PC-3 (cell line): ENCODE results near the gene DSG1. TPM values are rescaled to one million over a fixed set of nuclear protein-coding genes. Genes with fewer than 3 reads are reported as not detected.

Source experiments
- ATAC-seq: fragments of 200-7000 bp; cut with Tn5 transposase; 2 replicates; pipeline ENCODE4 v1.9.1; 2020; ENCODE audit warnings: mild to moderate bottlenecking, moderate library complexity
- BruUV-seq: library from RNA; stranded (reverse); fragments of 400-500 nt; replicated peaks from 2 replicates; lab custom pipeline; 2021; lab: Mats Ljungman, UMichigan
- CTCF ChIA-PET: fragments of 300-600 bp; sonication (Branson Sonifier 250); formaldehyde crosslinking; loops from one replicate; lab custom pipeline; 2022; ENCODE audit warnings: antibody characterized with exemption; lab: Charles Lee
- POLR2A ChIA-PET: fragments of 300-600 bp; sonication (Branson Sonifier 250); formaldehyde crosslinking; loops from one replicate; lab custom pipeline; 2022; ENCODE audit warnings: antibody characterized with exemption; ENCODE audit not compliant: unreplicated experiment; lab: Charles Lee
- DNase-seq: peaks from one replicate; pipeline ENCODE4 v3.0.0-alpha.2; 2015
- H2AFZ ChIP-seq: fragments of 300-600 bp; sonication (generic); 2 replicates; pipeline ENCODE4 v1.6.0; 2016; ENCODE audit warnings: antibody characterized with exemption, low read length
- H3F3A ChIP-seq: fragments of 300-600 bp; sonication (generic); one replicate; pipeline ENCODE4 v1.6.0; 2017; ENCODE audit warnings: antibody characterized with exemption, low read length, control low read depth, mild to moderate bottlenecking; ENCODE audit not compliant: unreplicated experiment
- H3K27ac ChIP-seq: fragments of 300-600 bp; sonication (generic); 2 replicates; pipeline ENCODE4 v1.5.1; 2016; ENCODE audit warnings: mild to moderate bottlenecking, low read length
- H3K27me3 ChIP-seq: fragments of 300-600 bp; sonication (generic); 2 replicates; pipeline ENCODE4 v1.6.1; 2016; ENCODE audit warnings: low read length, mixed read lengths
- H3K36me3 ChIP-seq: fragments of 300-600 bp; sonication (generic); 2 replicates; pipeline ENCODE4 v1.6.1; 2016; ENCODE audit warnings: low read depth, mixed run types, low read length, mixed read lengths
- H3K4me1 ChIP-seq: fragments of 300-600 bp; sonication (generic); 2 replicates; pipeline ENCODE4 v1.5.1; 2016; ENCODE audit warnings: low read length; ENCODE audit not compliant: insufficient read depth
- H3K4me2 ChIP-seq: fragments of 300-600 bp; sonication (generic); 2 replicates; pipeline ENCODE4 v1.6.0; 2016; ENCODE audit warnings: low read length
- H3K4me3 ChIP-seq: fragments of 300-600 bp; sonication (generic); 2 replicates; pipeline ENCODE4 v1.5.1; 2016; ENCODE audit warnings: mild to moderate bottlenecking, low read length, mixed read lengths
- H3K79me2 ChIP-seq: fragments of 300-600 bp; sonication (generic); 2 replicates; pipeline ENCODE4 v1.6.1; 2017; ENCODE audit warnings: low read length, mixed read lengths
- H3K9ac ChIP-seq: fragments of 300-600 bp; sonication (generic); 2 replicates; pipeline ENCODE4 v1.6.0; 2016; ENCODE audit warnings: mild to moderate bottlenecking, low read length
- H3K9me2 ChIP-seq: fragments of 300-600 bp; sonication (generic); replicated peaks from 2 replicates; pipeline ENCODE4 v1.6.1; 2016; ENCODE audit warnings: mixed run types, low read length, mixed read lengths
- H3K9me3 ChIP-seq: fragments of 300-600 bp; sonication (generic); 2 replicates; pipeline ENCODE4 v1.6.1; 2016; ENCODE audit warnings: low read length, mixed read lengths
- H4K20me1 ChIP-seq: fragments of 300-600 bp; sonication (generic); 2 replicates; pipeline ENCODE4 v1.6.1; 2016; ENCODE audit warnings: low read length, mixed read lengths
- CTCF ChIP-seq: fragments of 300-600 bp; sonication (generic); conservative IDR thresholded peaks from 2 replicates; pipeline ENCODE4 v1.5.1; 2017; ENCODE audit warnings: antibody characterized with exemption, low read depth, mild to moderate bottlenecking, low read length
- EZH2 ChIP-seq: fragments of 300-600 bp; sonication (generic); IDR thresholded peaks from one replicate; pipeline ENCODE4 v1.6.1; 2017; ENCODE audit warnings: antibody characterized with exemption, mild to moderate bottlenecking, low read length; ENCODE audit not compliant: unreplicated experiment
- EZH2phosphoT487 ChIP-seq: fragments of 300-600 bp; sonication (generic); IDR thresholded peaks from 2 replicates; pipeline ENCODE4 v1.6.1; 2018; ENCODE audit warnings: mild to moderate bottlenecking, antibody characterized with exemption, low read length, borderline replicate concordance
- intact Hi-C: fragments of 100-400 bp; cut with micrococcal nuclease; formaldehyde crosslinking; loops from 2 replicates; pipeline ENCODE4 v1.9.0; 2023
- total RNA-seq: library from RNA; depleted of rRNA; stranded (reverse); fragments of >200 nt; gene quantifications from 2 replicates; pipeline ENCODE4 v1.2.3, GENCODE V29; 2014

DSG1 gene
- total RNA-seq, 1 experiment from 2014 or later, result not detected

- ATAC-seq, result no peak
- no peaks in the 10 kb centered on the region for H3K36me3 ChIP-seq
- no peaks in the 10 kb centered on the region for H3K9me3 ChIP-seq
- no peak overlapping the region for H2AFZ ChIP-seq
- ChIA-PET POLR2A (no interaction called here), CTCF (no interaction called here)
- no peak overlapping the region for H3K4me3 ChIP-seq
- no TSS peak for BruUV-seq
- no peaks in the 10 kb centered on the region for H3F3A ChIP-seq
- H3K79me2 ChIP-seq, result no peaks in the 10 kb centered on the region
- no peaks in the 10 kb centered on the region for H3K27me3 ChIP-seq
- H3K27ac ChIP-seq, result no peak overlapping the region
- H4K20me1 ChIP-seq, result no peaks in the 10 kb centered on the region
- H3K4me1 ChIP-seq, result no peaks in the 10 kb centered on the region
- TF ChIP-seq EZH2 (no peak), EZH2phosphoT487 (no peak), CTCF (no peak)
- DNase-seq, result no peak
- H3K4me2 ChIP-seq, result no peak overlapping the region
- H3K9me2 ChIP-seq, result no peaks in the 10 kb centered on the region
- no peak overlapping the region for H3K9ac ChIP-seq
- intact Hi-C loops, result no loop called here
Measured at GRCh38 chr18:31294199-31294747, 23.7 kb upstream of the DSG1 start.

DNA sequence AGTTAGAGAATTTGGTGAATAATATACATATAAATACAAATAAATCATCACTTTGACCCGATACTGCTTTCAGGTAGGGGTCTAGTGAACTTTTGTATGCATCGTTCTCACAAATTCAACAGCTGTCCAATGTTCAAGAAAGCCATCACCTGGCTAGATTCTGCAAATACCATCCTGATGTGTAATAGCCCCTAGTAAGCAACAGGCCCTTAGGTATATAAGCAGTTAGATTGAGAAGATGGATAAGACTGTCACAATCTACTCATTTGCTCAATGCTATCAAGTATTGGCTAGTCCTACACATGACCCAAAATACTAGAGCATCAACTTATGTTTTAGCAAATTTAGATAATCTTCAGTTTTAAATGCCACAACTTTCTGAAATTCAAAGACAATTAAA is 20.7 kb upstream of the DSG1 start:
- ChIA-PET CTCF (no interaction called here), POLR2A (no interaction called here)
- TF ChIP-seq CTCF (no peak), EZH2phosphoT487 (no peak), EZH2 (no peak)
- no TSS peak for BruUV-seq
- Histone ChIP-seq H3K27me3 (no peaks in the 10 kb centered on the region), H3K79me2 (no peaks in the 10 kb centered on the region), H3K9me3 (no peaks in the 10 kb centered on the region), H3K4me1 (peaks cover 7% of the 10 kb centered on the region; the same call in 1 of the 2 replicates), H3K9me2 (no peaks in the 10 kb centered on the region), H4K20me1 (no peaks in the 10 kb centered on the region), H3K9ac (no peak overlapping the region), H3K36me3 (no peaks in the 10 kb centered on the region), H3K27ac (no peak overlapping the region), H3K4me3 (no peak overlapping the region), H2AFZ (no peak overlapping the region), H3K4me2 (no peak overlapping the region), H3F3A (no peaks in the 10 kb centered on the region)
- ATAC-seq (no peak), DNase-seq (peak; percentile 7)
- intact Hi-C loops, result no loop called here

DNA sequence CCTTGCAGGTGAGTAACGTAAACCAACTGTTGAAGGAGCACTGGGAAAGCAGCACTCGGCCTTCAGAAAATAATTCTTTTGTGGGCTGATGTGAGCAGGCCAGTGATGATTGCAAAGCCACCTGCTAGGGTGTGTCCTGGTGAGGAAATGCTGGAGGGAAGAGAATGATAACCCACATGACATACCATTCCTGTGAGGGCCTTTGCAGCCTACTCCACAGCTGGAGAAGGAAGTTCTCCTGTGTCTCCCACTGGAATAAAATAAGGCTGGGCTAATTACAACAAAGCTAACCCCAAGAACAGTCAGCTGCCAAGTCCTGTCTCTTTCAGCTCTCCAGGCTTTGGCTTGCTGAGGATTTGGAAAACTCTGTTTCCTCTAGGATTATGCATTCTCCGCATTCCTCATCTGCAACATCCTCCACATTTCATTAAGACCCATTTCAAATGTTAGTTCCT is 16.7 kb upstream of the DSG1 start:
- H3K36me3 ChIP-seq, result no peaks in the 10 kb centered on the region
- H3K4me2 ChIP-seq, result no peak overlapping the region
- no peak overlapping the region for H3K27ac ChIP-seq
- intact Hi-C loops, result no loop called here
- no peaks in the 10 kb centered on the region for H3K9me2 ChIP-seq
- no peak for DNase-seq
- POLR2A ChIA-PET, result no interaction called here
- no peaks in the 10 kb centered on the region for H3K79me2 ChIP-seq
- BruUV-seq, result no TSS peak
- no peaks in the 10 kb centered on the region for H3F3A ChIP-seq
- no peaks in the 10 kb centered on the region for H3K9me3 ChIP-seq
- CTCF ChIA-PET, result no interaction called here
- no peak overlapping the region for H2AFZ ChIP-seq
- H3K27me3 ChIP-seq, result no peaks in the 10 kb centered on the region
- no peaks in the 10 kb centered on the region for H4K20me1 ChIP-seq
- H3K9ac ChIP-seq, result no peak overlapping the region
- ATAC-seq, result no peak
- TF ChIP-seq EZH2, result no peak
- no peak for TF ChIP-seq EZH2phosphoT487
- no peak for TF ChIP-seq CTCF
- peaks cover 23% of the 10 kb centered on the region for H3K4me1 ChIP-seq
- no peak overlapping the region for H3K4me3 ChIP-seq
